Liver (tissue), 3 donors: ENCODE data around the gene RYR3.

ENCODE experiments used
- CTCF ChIP-seq: fragments of 150-350 bp; IDR thresholded peaks from 2 replicates; pipeline ENCODE4 v1.5.1; 2017; ENCODE audit warnings: improper control_type of control experiment, low read depth, low read length; ENCODE audit not compliant: missing input control
- EGR1 ChIP-seq, 2 donors: IDR thresholded peaks; 2 replicates each; pipeline ENCODE4 v1.6.1; 2016 to 2018; ENCODE audit warnings: antibody characterized with exemption in 2 of 2, low read depth in 2 of 2
- FOXA1 ChIP-seq: IDR thresholded peaks from 2 replicates; pipeline ENCODE4 v1.6.1; 2016; ENCODE audit warnings: antibody characterized with exemption
- GABPA ChIP-seq, 2 donors: IDR thresholded peaks in 1 of 2; conservative IDR thresholded peaks in 1 of 2; 2 replicates each; pipeline ENCODE4 v1.6.1; 2016; ENCODE audit warnings: antibody characterized with exemption in 2 of 2, mild to moderate bottlenecking in 1 of 2, moderate library complexity in 1 of 2
- HNF4A ChIP-seq, 2 donors: conservative IDR thresholded peaks; 2 replicates each; pipeline ENCODE4 v1.6.1; 2016; ENCODE audit warnings: antibody characterized with exemption in 2 of 2, mild to moderate bottlenecking in 2 of 2
- HNF4G ChIP-seq: IDR thresholded peaks from 2 replicates; pipeline ENCODE4 v1.6.1; 2016; ENCODE audit warnings: antibody characterized with exemption
- JUND ChIP-seq, 2 donors: IDR thresholded peaks; 2 replicates each; pipeline ENCODE4 v1.6.1; 2016; ENCODE audit warnings: antibody characterized with exemption in 2 of 2
- RAD21 ChIP-seq, 2 donors: IDR thresholded peaks; 2 replicates each; pipeline ENCODE4 v1.6.1; 2016; ENCODE audit warnings: antibody characterized with exemption in 2 of 2, mild to moderate bottlenecking in 2 of 2
- REST ChIP-seq: IDR thresholded peaks from 2 replicates; pipeline ENCODE4 v1.6.1; 2016; ENCODE audit warnings: antibody characterized with exemption, mild to moderate bottlenecking
- TAF1 ChIP-seq: conservative IDR thresholded peaks from 2 replicates; pipeline ENCODE4 v1.6.1; 2016; ENCODE audit warnings: antibody characterized with exemption, mild to moderate bottlenecking
- ZBTB33 ChIP-seq: IDR thresholded peaks from 2 replicates; pipeline ENCODE4 v1.6.1; 2016; ENCODE audit warnings: antibody characterized with exemption
- TF ChIP-seq, protein P1 (sequence below): IDR thresholded peaks from 2 replicates; pipeline ENCODE4 v1.6.1; 2016; ENCODE audit warnings: antibody characterized with exemption
- donor health status: healthy.
- donor health status: healthy.

- TF ChIP-seq CTCF = no peak
- no peak for TF ChIP-seq RAD21 (IDR thresholded peaks at IDR 0.05)
- no peak for TF ChIP-seq REST
- TF ChIP-seq ZBTB33 = no peak
- TF ChIP-seq HNF4A (conservative IDR thresholded peaks at IDR 0.05) = no peak
- TF ChIP-seq HNF4G = no peak
- TF ChIP-seq FOXA1 = no peak
- TF ChIP-seq, protein P1, sequence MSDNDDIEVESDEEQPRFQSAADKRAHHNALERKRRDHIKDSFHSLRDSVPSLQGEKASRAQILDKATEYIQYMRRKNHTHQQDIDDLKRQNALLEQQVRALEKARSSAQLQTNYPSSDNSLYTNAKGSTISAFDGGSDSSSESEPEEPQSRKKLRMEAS = no peak
- no peak for TF ChIP-seq GABPA (IDR thresholded peaks at IDR 0.05 in 1 of 2, conservative IDR thresholded peaks at IDR 0.05 in 1 of 2)
- no peak for TF ChIP-seq EGR1 (IDR thresholded peaks at IDR 0.05; ENCODE audit: low read depth in 2 of 2)
- TF ChIP-seq JUND (IDR thresholded peaks at IDR 0.05) = no peak
- no peak for TF ChIP-seq TAF1
These were observed 333.5 kb downstream of the RYR3 start for GRCh38 chr15:33644304-33644703.
